H1 (cell line): ENCODE data around the gene FABP6. TPM values are rescaled to one million over a fixed set of nuclear protein-coding genes. Genes with fewer than 3 reads are reported as not detected.

Experiments
- CTCF ChIA-PET: fragments of 300-600 bp; sonication (Branson Sonifier 250); formaldehyde crosslinking; loops from one replicate; lab custom pipeline; 2021; ENCODE audit not compliant: partially characterized antibody; lab: Charles Lee
- POLR2A ChIA-PET: fragments of 300-600 bp; sonication (Branson Sonifier 250); formaldehyde crosslinking; loops from one replicate; lab custom pipeline; 2021; ENCODE audit warnings: inconsistent platforms; ENCODE audit not compliant: partially characterized antibody; lab: Charles Lee
- DNase-seq, 2 experiments: peaks; one replicate each; pipeline versions ENCODE4 v3.0.0 to v3.0.0-alpha.2; 2010 to 2022; ENCODE audit warnings: low spot score in 2 of 2, low read depth in 1 of 2, mixed read lengths in 1 of 2
- FAIRE-seq: peaks from 2 replicates; lab custom pipeline; 2011; peaks lifted over from hg19 to GRCh38; lab: Jason Lieb, UNC
- H2AFZ ChIP-seq: 2 replicates; pipeline ENCODE4 v1.8.1; 2012; ENCODE audit warnings: low read length, inconsistent platforms
- H2AK5ac ChIP-seq: 2 replicates; pipeline ENCODE4 v1.6.1; 2013; ENCODE audit warnings: low read depth, low read length
- H2BK120ac ChIP-seq: replicated peaks from 2 replicates; pipeline ENCODE3; 2013; ENCODE audit warnings: low read depth, low read length, inconsistent platforms
- H2BK12ac ChIP-seq: 2 replicates; pipeline ENCODE4 v1.6.1; 2013; ENCODE audit warnings: low read depth, low read length
- H2BK15ac ChIP-seq: 2 replicates; pipeline ENCODE4 v1.6.1; 2013; ENCODE audit warnings: low read length
- H2BK20ac ChIP-seq: 2 replicates; pipeline ENCODE4 v1.6.1; 2013; ENCODE audit warnings: low read length
- H2BK5ac ChIP-seq: 2 replicates; pipeline ENCODE4 v1.6.1; 2013; ENCODE audit warnings: low read depth, low read length
- H3K14ac ChIP-seq: 2 replicates; pipeline ENCODE4 v1.6.1; 2013; ENCODE audit warnings: inconsistent platforms; ENCODE audit not compliant: insufficient read length
- H3K18ac ChIP-seq: 2 replicates; pipeline ENCODE4 v1.6.1; 2013; ENCODE audit warnings: low read length; ENCODE audit errors: extremely low read depth
- H3K23ac ChIP-seq: 2 replicates; pipeline ENCODE4 v1.6.1; 2013; ENCODE audit warnings: inconsistent platforms; ENCODE audit not compliant: insufficient read length
- H3K23me2 ChIP-seq: 2 replicates; pipeline ENCODE4 v1.6.1; 2013; ENCODE audit warnings: low read depth, low read length
- H3K27ac ChIP-seq: 2 replicates; pipeline ENCODE4 v1.6.1; 2011; ENCODE audit warnings: low read depth, low read length, inconsistent platforms
- H3K27me3 ChIP-seq, 4 experiments: replicated peaks in 1 of 4; 1 replicate in 1 of 4; 2 replicates in 3 of 4; pipeline versions ENCODE4 v1.6.1 to v1.8.1; 2011 to 2013; ENCODE audit warnings: low read length in 3 of 4, mild to moderate bottlenecking in 3 of 4, inconsistent platforms in 2 of 4, mixed read lengths in 2 of 4, moderate library complexity in 1 of 4; ENCODE audit not compliant: control insufficient read depth in 3 of 4, insufficient read depth in 3 of 4; ENCODE audit errors: extremely low read depth in 1 of 4
- H3K36me3 ChIP-seq, 4 experiments: 2 replicates each; pipeline versions ENCODE4 v1.6.1 to v1.8.1; 2011 to 2013; ENCODE audit warnings: mild to moderate bottlenecking in 4 of 4, low read length in 3 of 4, moderate library complexity in 2 of 4, control low read depth in 1 of 4, inconsistent platforms in 1 of 4; ENCODE audit not compliant: insufficient read depth in 4 of 4, control insufficient read depth in 2 of 4
- H3K4ac ChIP-seq: replicated peaks from 2 replicates; pipeline ENCODE3; 2013; ENCODE audit warnings: low read length, low read depth, mixed read lengths, inconsistent platforms; ENCODE audit not compliant: insufficient read length
- H3K4me1 ChIP-seq, 4 experiments: replicated peaks in 1 of 4; 1 replicate in 1 of 4; 2 replicates in 3 of 4; pipeline versions ENCODE4 v1.6.1 to v1.8.1; 2011 to 2013; ENCODE audit warnings: low read length in 3 of 4, inconsistent platforms in 2 of 4, mixed read lengths in 1 of 4; ENCODE audit not compliant: insufficient read depth in 4 of 4, control insufficient read depth in 3 of 4
- H3K4me2 ChIP-seq, 2 experiments: 2 replicates each; pipeline versions ENCODE4 v1.6.1 to v1.8.1; 2011 to 2013; ENCODE audit warnings: low read depth in 2 of 2, low read length in 2 of 2, control low read depth in 1 of 2, inconsistent platforms in 1 of 2, mild to moderate bottlenecking in 1 of 2; ENCODE audit not compliant: insufficient read depth in 1 of 2
- H3K4me3 ChIP-seq, 4 experiments: fragments of 200-600, 300-600 bp in 1 of 4; sonication (generic), shearing (Covaris generic), sonication (Bioruptor Twin) in 1 of 4; 2 replicates each; pipeline versions ENCODE4 v1.5.1 to v1.8.1; 2011 to 2016; ENCODE audit warnings: low read length in 4 of 4, low read depth in 3 of 4, control low read depth in 2 of 4, inconsistent platforms in 2 of 4, mild to moderate bottlenecking in 2 of 4, mixed read lengths in 1 of 4, moderate library complexity in 1 of 4; ENCODE audit not compliant: insufficient read depth in 2 of 4; ENCODE audit errors: extremely low read depth in 1 of 4
- H3K56ac ChIP-seq: replicated peaks from 2 replicates; pipeline ENCODE3; 2013; ENCODE audit warnings: low read depth, mild to moderate bottlenecking, mixed read lengths, low read length, inconsistent platforms; ENCODE audit not compliant: insufficient read length
- H3K79me1 ChIP-seq: 2 replicates; pipeline ENCODE4 v1.6.1; 2013; ENCODE audit warnings: low read depth, low read length, control low read depth
- H3K79me2 ChIP-seq, 2 experiments: 2 replicates each; pipeline versions ENCODE4 v1.6.1 to v1.8.1; 2012 to 2013; ENCODE audit warnings: low read length in 2 of 2, mild to moderate bottlenecking in 2 of 2, inconsistent platforms in 1 of 2; ENCODE audit not compliant: insufficient read depth in 2 of 2, control insufficient read depth in 1 of 2
- H3K9ac ChIP-seq, 4 experiments: replicated peaks in 1 of 4; 1 replicate in 1 of 4; 2 replicates in 3 of 4; pipeline versions ENCODE4 v1.6.1 to v1.8.1; 2011 to 2013; ENCODE audit warnings: low read depth in 3 of 4, low read length in 3 of 4, control low read depth in 2 of 4, mild to moderate bottlenecking in 2 of 4, moderate library complexity in 2 of 4, inconsistent platforms in 1 of 4; ENCODE audit errors: extremely low read depth in 1 of 4
- H3K9me3 ChIP-seq, 2 experiments: 2 replicates each; pipeline versions ENCODE4 v1.6.1 to v1.8.1; 2012 to 2013; ENCODE audit warnings: mild to moderate bottlenecking in 2 of 2, moderate library complexity in 2 of 2, control low read depth in 1 of 2, inconsistent platforms in 1 of 2, low read depth in 1 of 2, low read length in 1 of 2, mixed read lengths in 1 of 2; ENCODE audit not compliant: insufficient read depth in 2 of 2
- H4K20me1 ChIP-seq, 2 experiments: replicated peaks in 1 of 2; 2 replicates each; pipeline versions ENCODE3 to v1.8.1; 2011 to 2013; ENCODE audit warnings: inconsistent platforms in 2 of 2, low read length in 2 of 2, mild to moderate bottlenecking in 1 of 2; ENCODE audit not compliant: insufficient read depth in 2 of 2, control insufficient read depth in 1 of 2
- H4K5ac ChIP-seq: 2 replicates; pipeline ENCODE4 v1.6.1; 2013; ENCODE audit warnings: low read length, low read depth, mixed read lengths, inconsistent platforms; ENCODE audit not compliant: insufficient read length
- H4K8ac ChIP-seq: 2 replicates; pipeline ENCODE4 v1.8.0; 2013; ENCODE audit warnings: mild to moderate bottlenecking, moderate library complexity, low read length, inconsistent platforms; ENCODE audit not compliant: insufficient read depth; ENCODE audit errors: extremely low read depth
- H4K91ac ChIP-seq: replicated peaks from 2 replicates; pipeline ENCODE3; 2013; ENCODE audit warnings: low read length, mixed read lengths, inconsistent platforms; ENCODE audit not compliant: insufficient read length
- BACH1 ChIP-seq: IDR thresholded peaks from 2 replicates; pipeline ENCODE4 v1.6.1; 2012; ENCODE audit warnings: low read length, improper control_type of control experiment
- CBX8 ChIP-seq: fragments of 300-800, 300-1000 bp; sonication (generic); IDR thresholded peaks from 2 replicates; pipeline ENCODE4 v1.7.1; 2016; ENCODE audit warnings: low read depth, low read length, borderline replicate concordance
- CEBPB ChIP-seq: IDR thresholded peaks from 2 replicates; pipeline ENCODE4 v1.6.1; 2012; ENCODE audit warnings: low read depth, low read length
- EGR1 ChIP-seq: IDR thresholded peaks from 2 replicates; pipeline ENCODE4 v1.6.1; 2011; ENCODE audit warnings: low read depth, low read length, borderline replicate concordance
- FOSL1 ChIP-seq: IDR thresholded peaks from 2 replicates; pipeline ENCODE4 v1.6.1; 2011; ENCODE audit warnings: mild to moderate bottlenecking, low read depth, low read length, moderate library complexity; ENCODE audit not compliant: insufficient read depth
- GABPA ChIP-seq: IDR thresholded peaks from 2 replicates; pipeline ENCODE4 v1.6.1; 2011; ENCODE audit warnings: mild to moderate bottlenecking, low read length, moderate library complexity, borderline replicate concordance; ENCODE audit not compliant: insufficient read depth
- KDM4A ChIP-seq: IDR thresholded peaks from one replicate; pipeline ENCODE4 v1.7.1; 2012; ENCODE audit warnings: low read depth, mild to moderate bottlenecking, moderate library complexity, low read length, inconsistent platforms; ENCODE audit not compliant: severe bottlenecking
- MAFK ChIP-seq: IDR thresholded peaks from 2 replicates; pipeline ENCODE4 v1.6.1; 2012; ENCODE audit warnings: low read depth, mild to moderate bottlenecking, improper control_type of control experiment, low read length
- NRF1 ChIP-seq: IDR thresholded peaks from 2 replicates; pipeline ENCODE4 v1.6.1; 2011; ENCODE audit warnings: mild to moderate bottlenecking, low read depth, low read length, improper control_type of control experiment
- TAF1 ChIP-seq: IDR thresholded peaks from 2 replicates; pipeline ENCODE4 v1.6.1; 2011; ENCODE audit warnings: mild to moderate bottlenecking, low read depth, low read length
- TEAD4 ChIP-seq: IDR thresholded peaks from 2 replicates; pipeline ENCODE4 v1.6.1; 2012; ENCODE audit warnings: low read depth, low read length, inconsistent platforms, mixed read lengths
- WGBS, 2 experiments: shearing (Covaris generic) in 1 of 2; methylation state at CpG; one replicate each; pipeline versions ENCODE4 v1.1.6 to v1.1.7; 2013 to 2015; ENCODE audit warnings: low lambda C conversion rate in 2 of 2, mixed read lengths in 2 of 2, inconsistent platforms in 1 of 2, low coverage in 1 of 2, missing lambda C conversion rate in 1 of 2; ENCODE audit not compliant: insufficient replicate concordance in 2 of 2, insufficient coverage in 1 of 2, insufficient read length in 1 of 2; ENCODE audit errors: extremely low coverage in 1 of 2, missing lambda C conversion rate in 1 of 2; 5-methylcytosine and 5-hydroxymethylcytosine counted together
- polyA plus RNA-seq, 7 experiments: library from polyadenylated mRNA; depleted of rRNA in 3 of 7; stranded (reverse) in 5 of 7; unstranded in 2 of 7; fragments of >200 nt in 5 of 7; fragments of 200-250 nt in 2 of 7; gene quantifications; 1 replicate in 5 of 7; 2 replicates in 1 of 7; 4 replicates in 1 of 7; pipeline versions ENCODE4 v1.2.1 to v1.2.3, GENCODE V29; 2011 to 2013; ENCODE audit warnings: missing spikeins in 2 of 7, mixed read lengths in 2 of 7
- total RNA-seq: library from RNA; stranded (reverse); fragmentation: NEBNext Ultra II Directional; extraction: Animal tissue kit (Norgen Biotek cat#: 25700); gene quantifications from 2 replicates; pipeline ENCODE4 v1.2.1, GENCODE V29; 2021
- TF ChIP-seq, protein P1 (sequence below): IDR thresholded peaks from 2 replicates; pipeline ENCODE4 v1.6.1; 2011; ENCODE audit warnings: low read length, improper control_type of control experiment

Gene FABP6
- total and polyA plus RNA-seq, 2 of the 8 experiments (the other 6 are each of a cell fraction or from before 2014, with no cell fraction given): 4.8 to 6.1 TPM

DNA sequence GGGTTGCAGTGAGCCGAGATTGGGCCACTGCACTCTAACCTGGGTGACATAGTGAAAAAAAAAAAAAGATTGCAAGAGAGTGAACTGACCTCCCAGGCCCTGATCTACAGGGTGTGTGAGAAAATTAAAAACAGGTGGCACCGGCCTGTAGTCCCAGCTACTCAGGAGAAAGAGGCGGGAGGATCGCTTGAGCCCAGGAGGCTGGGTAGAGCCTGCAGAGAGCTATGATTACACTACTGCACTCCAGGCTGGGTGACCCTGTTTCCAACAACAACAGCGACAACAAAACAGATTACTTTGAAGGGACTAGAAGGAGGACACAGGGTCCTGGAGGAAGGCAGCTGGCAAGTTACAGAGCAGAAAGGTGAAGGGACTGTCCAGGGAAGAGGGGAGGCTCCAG is 42.2 kb upstream of the FABP6 start:
- Histone ChIP-seq H4K8ac (no peak overlapping the region), H2BK12ac (0 out of 2 replicates have a peak overlapping the region, but pooled peaks have one; percentile 27), H3K79me2 (no peaks in the 10 kb centered on the region), H3K14ac (no peak overlapping the region), H3K56ac (no peak overlapping the region), H3K4me2 (no peak overlapping the region), H3K9ac (no peak overlapping the region), H2AK5ac (0 out of 2 replicates have a peak overlapping the region, but pooled peaks have one; percentile 58), H2BK5ac (peak overlapping the region; percentile 79; the same call in 1 of the 2 replicates), H4K20me1 (no peaks in the 10 kb centered on the region), H3K4me1 (peaks cover 0 to 11% (median 3%) of the 10 kb centered on the region in 4 experiments; a peak in 6 of 7 replicates), H4K5ac (peak overlapping the region; percentile 15), H3K27ac (peak overlapping the region; percentile 11; the same call in 1 of the 2 replicates), H2BK20ac (peak overlapping the region; percentile 9; the same call in 1 of the 2 replicates), H3K4ac (no peak overlapping the region), H2BK120ac (no peak overlapping the region), H3K23ac (no peak overlapping the region), H3K36me3 (no peaks in the 10 kb centered on the region), H4K91ac (peak overlapping the region; percentile 56), H3K27me3 (no peaks in the 10 kb centered on the region), H3K4me3 (no peak overlapping the region), H3K9me3 (no peaks in the 10 kb centered on the region), H2BK15ac (no peak overlapping the region), H3K18ac (no peak overlapping the region; the same call in 1 of the 2 replicates), H2AFZ (no peak overlapping the region), H3K23me2 (no peaks in the 10 kb centered on the region), H3K79me1 (no peaks in the 10 kb centered on the region)
- 88% methylated on average over 5 of the region's 5 CpGs; no CpG with 5 or more reads in 1 of the 2 experiments for WGBS, 2 experiments
- FAIRE-seq: no peak
- ChIA-PET CTCF (interaction anchor here (0.6 to 3.7 kb wide), 12 partner anchors 11 to 166 kb away, joined by 3 to 22 read pairs (median 4); no protein-coding TSS in a partner anchor), POLR2A (interaction anchor here (0.9 to 8.3 kb wide), 11 partner anchors 11 to 254 kb away, joined by 3 to 72 read pairs (median 4); no protein-coding TSS in a partner anchor)
- DNase-seq: no peak
- TF ChIP-seq NRF1 (no peak), KDM4A (no peak), GABPA (no peak), TEAD4 (no peak), FOSL1 (no peak), MAFK (no peak), CEBPB (no peak), EGR1 (no peak), TAF1 (no peak), CBX8 (no peak), BACH1 (no peak)
- TF ChIP-seq, protein P1, sequence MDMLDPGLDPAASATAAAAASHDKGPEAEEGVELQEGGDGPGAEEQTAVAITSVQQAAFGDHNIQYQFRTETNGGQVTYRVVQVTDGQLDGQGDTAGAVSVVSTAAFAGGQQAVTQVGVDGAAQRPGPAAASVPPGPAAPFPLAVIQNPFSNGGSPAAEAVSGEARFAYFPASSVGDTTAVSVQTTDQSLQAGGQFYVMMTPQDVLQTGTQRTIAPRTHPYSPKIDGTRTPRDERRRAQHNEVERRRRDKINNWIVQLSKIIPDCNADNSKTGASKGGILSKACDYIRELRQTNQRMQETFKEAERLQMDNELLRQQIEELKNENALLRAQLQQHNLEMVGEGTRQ: no peak
